ENCODE measurements around the gene UBE2I. TPM values are rescaled to one million over a fixed set of nuclear protein-coding genes. Genes with fewer than 3 reads are reported as not detected.

UBE2I gene
- total RNA-seq, 4 donors from 2014 or later, result 55.4 to 110 (median 58.5) TPM

DNA sequence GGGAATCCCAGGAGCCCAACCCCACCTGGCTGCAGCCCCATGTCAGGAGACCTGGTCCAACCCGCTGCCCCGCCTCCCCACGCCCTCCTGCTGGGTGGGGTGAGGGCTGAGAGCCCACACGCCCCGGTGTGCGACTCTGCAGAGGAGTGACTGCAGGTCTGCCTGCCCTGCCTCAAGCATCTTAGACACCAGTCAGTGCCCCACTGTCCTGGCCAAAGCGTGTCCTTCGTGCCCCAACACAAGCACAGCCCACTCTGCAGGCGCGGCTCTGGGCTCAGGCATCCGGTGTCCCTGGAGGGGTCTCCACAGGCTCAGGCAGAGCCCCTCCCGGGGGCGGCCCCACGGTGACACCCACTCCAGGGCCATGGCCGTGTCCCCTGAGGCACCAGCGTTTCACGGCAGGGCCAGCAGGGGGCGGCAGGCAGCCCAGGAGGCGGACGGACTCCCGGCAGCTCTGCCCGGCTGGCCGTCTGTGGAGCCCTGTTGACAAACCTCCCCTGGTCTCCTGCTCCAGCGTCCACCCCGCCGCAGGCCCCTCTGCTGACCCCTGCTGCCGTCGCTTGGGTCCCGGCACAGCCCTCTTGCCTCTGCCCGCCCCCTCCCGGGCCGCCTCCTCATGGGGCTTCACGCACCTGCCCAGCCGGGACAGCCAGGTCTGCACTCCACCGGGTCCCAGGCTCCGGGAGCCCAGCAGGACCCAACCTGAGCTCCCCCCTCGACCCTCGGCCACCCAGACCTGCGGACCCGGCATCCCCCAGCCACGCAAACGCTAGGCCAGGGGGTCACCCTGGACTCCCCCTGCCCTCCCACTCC is 8.6 kb upstream of the UBE2I start:
- H3K36me3 ChIP-seq, result no peaks in the 10 kb centered on the region
- no peak overlapping the region for H3K27ac ChIP-seq
- 14% methylated on average over 23 of the region's 42 CpGs; no CpG with 5 or more reads in 1 of the 2 donors for WGBS, 2 donors (ENCODE audit: low coverage in 1 of 2)
- in situ Hi-C loops (cut with MboI; ENCODE audit: low pct_ligation_motif_present in 1 of 4, low pct_unique_long_range_greater_than_20kb in 1 of 4, low sequenced_read_pairs in 3 of 4) (no loop called here), intact Hi-C loops (cut with DNase I; ENCODE audit: low total_unique reads) (no loop called here)
- H3K9me3 ChIP-seq, result no peaks in the 10 kb centered on the region
- H3K4me3 ChIP-seq, result peak overlapping the region in 2 of 4 donors; percentile 16 to 23
- peak; percentile 84 for DNase-seq
- TF ChIP-seq, protein P1, sequence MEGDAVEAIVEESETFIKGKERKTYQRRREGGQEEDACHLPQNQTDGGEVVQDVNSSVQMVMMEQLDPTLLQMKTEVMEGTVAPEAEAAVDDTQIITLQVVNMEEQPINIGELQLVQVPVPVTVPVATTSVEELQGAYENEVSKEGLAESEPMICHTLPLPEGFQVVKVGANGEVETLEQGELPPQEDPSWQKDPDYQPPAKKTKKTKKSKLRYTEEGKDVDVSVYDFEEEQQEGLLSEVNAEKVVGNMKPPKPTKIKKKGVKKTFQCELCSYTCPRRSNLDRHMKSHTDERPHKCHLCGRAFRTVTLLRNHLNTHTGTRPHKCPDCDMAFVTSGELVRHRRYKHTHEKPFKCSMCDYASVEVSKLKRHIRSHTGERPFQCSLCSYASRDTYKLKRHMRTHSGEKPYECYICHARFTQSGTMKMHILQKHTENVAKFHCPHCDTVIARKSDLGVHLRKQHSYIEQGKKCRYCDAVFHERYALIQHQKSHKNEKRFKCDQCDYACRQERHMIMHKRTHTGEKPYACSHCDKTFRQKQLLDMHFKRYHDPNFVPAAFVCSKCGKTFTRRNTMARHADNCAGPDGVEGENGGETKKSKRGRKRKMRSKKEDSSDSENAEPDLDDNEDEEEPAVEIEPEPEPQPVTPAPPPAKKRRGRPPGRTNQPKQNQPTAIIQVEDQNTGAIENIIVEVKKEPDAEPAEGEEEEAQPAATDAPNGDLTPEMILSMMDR (IDR thresholded peaks at IDR 0.05), result peak; percentile 78 to 91 (median 86)
- TF ChIP-seq EP300 (IDR thresholded peaks at IDR 0.05; ENCODE audit: low read depth) (no peak), POLR2AphosphoS5 (IDR thresholded peaks at IDR 0.05) (no peak), POLR2A (IDR thresholded peaks at IDR 0.05) (no peak)
- peaks cover 7 to 29% (median 24%) of the 10 kb centered on the region in 4 donors for H3K4me1 ChIP-seq
- peaks cover 32% of the 10 kb centered on the region for H3K27me3 ChIP-seq

DNA sequence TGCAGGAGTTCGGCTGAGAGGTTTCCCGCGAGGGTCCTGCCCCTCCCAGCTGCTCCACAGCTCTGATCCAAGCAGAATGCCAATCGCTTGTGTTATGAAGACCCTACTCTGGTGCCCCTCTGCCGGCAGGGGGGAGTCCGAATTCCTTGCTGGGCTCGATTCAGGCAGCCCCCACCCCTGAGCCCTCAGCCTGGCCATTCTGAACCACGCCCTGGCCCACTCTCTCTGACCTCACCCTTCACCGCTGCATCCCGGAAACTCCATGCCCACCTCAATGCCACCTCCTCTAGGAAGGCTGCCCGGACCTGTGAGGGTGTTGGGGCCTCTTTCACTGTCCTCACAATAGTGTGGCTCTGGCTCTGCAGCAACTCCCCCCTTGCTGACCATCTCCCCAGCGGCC is 7.9 kb upstream of the UBE2I start:
- Histone ChIP-seq H3K27ac (no peak overlapping the region), H3K27me3 (peaks cover 32% of the 10 kb centered on the region), H3K4me3 (no peak overlapping the region), H3K36me3 (no peaks in the 10 kb centered on the region), H3K4me1 (peaks cover 7 to 29% (median 24%) of the 10 kb centered on the region in 4 donors), H3K9me3 (no peaks in the 10 kb centered on the region)
- intact Hi-C loops (cut with DNase I; ENCODE audit: low total_unique reads) (no loop called here), in situ Hi-C loops (cut with MboI; ENCODE audit: low pct_ligation_motif_present in 1 of 4, low pct_unique_long_range_greater_than_20kb in 1 of 4, low sequenced_read_pairs in 3 of 4) (no loop called here)
- no peak for DNase-seq
- no peak for TF ChIP-seq POLR2A (IDR thresholded peaks at IDR 0.05)
- TF ChIP-seq EP300 (IDR thresholded peaks at IDR 0.05; ENCODE audit: low read depth), result no peak
- no peak for TF ChIP-seq POLR2AphosphoS5 (IDR thresholded peaks at IDR 0.05)
- TF ChIP-seq, protein P1 (IDR thresholded peaks at IDR 0.05), result no peak
- 82% methylated on average over 12 of the region's 12 CpGs; no CpG with 5 or more reads in 1 of the 2 donors for WGBS, 2 donors (ENCODE audit: low coverage in 1 of 2)

DNA sequence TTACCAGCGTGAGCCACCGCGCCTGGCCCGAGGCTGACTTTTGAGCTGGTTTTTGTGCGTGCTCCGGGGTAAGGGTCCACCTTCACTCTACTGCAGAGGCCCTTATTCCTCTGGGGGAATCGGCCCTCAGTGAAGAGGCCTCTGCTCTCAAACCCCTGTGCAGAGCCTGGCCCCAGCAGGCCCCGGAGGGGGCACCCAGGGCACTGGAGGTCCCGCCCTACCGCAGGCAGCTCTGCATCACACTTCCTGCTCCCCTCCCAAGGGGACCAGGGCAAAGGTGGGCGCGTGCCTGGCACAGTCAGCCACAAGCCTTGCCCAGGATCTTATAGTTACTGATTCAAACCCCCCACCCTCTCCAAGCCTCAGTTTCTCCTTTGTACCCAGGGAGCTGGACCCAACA is 3.6 kb upstream of the UBE2I start:
- in situ Hi-C loops (cut with MboI; ENCODE audit: low pct_ligation_motif_present in 1 of 4, low pct_unique_long_range_greater_than_20kb in 1 of 4, low sequenced_read_pairs in 3 of 4), result no loop called here
- H3K27ac ChIP-seq, result no peak overlapping the region
- DNase-seq, result no peak

GRCh38 chr16:1306334-1306733 is 3.1 kb upstream of the UBE2I start:
- Histone ChIP-seq H3K9me3 (no peaks in the 10 kb centered on the region), H3K27ac (no peak overlapping the region), H3K36me3 (no peaks in the 10 kb centered on the region), H3K27me3 (peaks cover 2% of the 10 kb centered on the region), H3K4me3 (no peak overlapping the region), H3K4me1 (peaks cover 17 to 26% (median 24%) of the 10 kb centered on the region in 4 donors)
- in situ Hi-C loops (cut with MboI; ENCODE audit: low pct_ligation_motif_present in 1 of 4, low pct_unique_long_range_greater_than_20kb in 1 of 4, low sequenced_read_pairs in 3 of 4) (no loop called here), intact Hi-C loops (cut with DNase I; ENCODE audit: low total_unique reads) (no loop called here)
- TF ChIP-seq, protein P1 (IDR thresholded peaks at IDR 0.05), result no peak
- 54 to 67% methylated on average over 3 to 4 of the region's 4 CpGs for WGBS, 2 donors (ENCODE audit: low coverage in 1 of 2)
- DNase-seq, result no peak

More for the DNA sequence above, 3.6 kb upstream of the UBE2I start:
- intact Hi-C loops (cut with DNase I; ENCODE audit: low total_unique reads), result no loop called here
- H3K27me3 ChIP-seq, result peaks cover 8% of the 10 kb centered on the region
- peaks cover 13 to 26% (median 23%) of the 10 kb centered on the region in 4 donors for H3K4me1 ChIP-seq
- TF ChIP-seq EP300 (IDR thresholded peaks at IDR 0.05; ENCODE audit: low read depth) (no peak), POLR2A (IDR thresholded peaks at IDR 0.05) (no peak), POLR2AphosphoS5 (IDR thresholded peaks at IDR 0.05) (no peak)
- TF ChIP-seq, protein P1 (IDR thresholded peaks at IDR 0.05), result no peak
- no peaks in the 10 kb centered on the region for H3K36me3 ChIP-seq
- H3K9me3 ChIP-seq, result no peaks in the 10 kb centered on the region
- no peak overlapping the region for H3K4me3 ChIP-seq
- WGBS, 2 donors (ENCODE audit: low coverage in 1 of 2), result 61% methylated on average over 12 of the region's 12 CpGs; no CpG with 5 or more reads in 1 of the 2 donors

All from transverse colon (tissue), 4 donors.